ENCODE measurements around the gene CEP85L.
A peak's percentile ranks its signal among the peaks of the same experiment; 100 is the strongest.

Gene CEP85L

DNA sequence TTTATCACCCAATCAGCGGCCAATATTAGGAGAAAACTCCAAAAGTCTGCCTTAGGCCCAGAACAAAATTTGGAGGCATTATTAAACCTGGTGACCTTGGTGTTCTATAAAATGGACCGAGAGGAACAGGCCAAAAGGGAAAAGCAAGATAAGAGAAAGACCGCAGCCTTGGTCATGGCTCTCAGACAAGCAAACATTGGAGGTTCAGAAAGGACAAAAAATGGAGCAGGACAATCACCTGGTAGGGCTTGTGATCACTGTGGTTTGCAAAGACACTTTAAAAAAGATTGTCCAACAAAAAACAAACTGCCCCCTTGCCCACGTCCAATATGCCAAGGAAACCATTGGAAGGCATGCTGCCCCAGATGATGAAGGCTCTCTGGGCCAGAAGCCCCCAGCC lies 31.2 kb downstream of the CEP85L start:
- no peak for ATAC-seq
- no peak for TF ChIP-seq OSR1 (CRISPR knock-in tag; IDR thresholded peaks at IDR 0.05)
- no peak for TF ChIP-seq TSHZ2 (CRISPR knock-in tag; IDR thresholded peaks at IDR 0.05)
- TF ChIP-seq, protein P1, sequence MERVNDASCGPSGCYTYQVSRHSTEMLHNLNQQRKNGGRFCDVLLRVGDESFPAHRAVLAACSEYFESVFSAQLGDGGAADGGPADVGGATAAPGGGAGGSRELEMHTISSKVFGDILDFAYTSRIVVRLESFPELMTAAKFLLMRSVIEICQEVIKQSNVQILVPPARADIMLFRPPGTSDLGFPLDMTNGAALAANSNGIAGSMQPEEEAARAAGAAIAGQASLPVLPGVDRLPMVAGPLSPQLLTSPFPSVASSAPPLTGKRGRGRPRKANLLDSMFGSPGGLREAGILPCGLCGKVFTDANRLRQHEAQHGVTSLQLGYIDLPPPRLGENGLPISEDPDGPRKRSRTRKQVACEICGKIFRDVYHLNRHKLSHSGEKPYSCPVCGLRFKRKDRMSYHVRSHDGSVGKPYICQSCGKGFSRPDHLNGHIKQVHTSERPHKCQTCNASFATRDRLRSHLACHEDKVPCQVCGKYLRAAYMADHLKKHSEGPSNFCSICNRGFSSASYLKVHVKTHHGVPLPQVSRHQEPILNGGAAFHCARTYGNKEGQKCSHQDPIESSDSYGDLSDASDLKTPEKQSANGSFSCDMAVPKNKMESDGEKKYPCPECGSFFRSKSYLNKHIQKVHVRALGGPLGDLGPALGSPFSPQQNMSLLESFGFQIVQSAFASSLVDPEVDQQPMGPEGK (CRISPR knock-in tag; IDR thresholded peaks at IDR 0.05; ENCODE audit: borderline replicate concordance), result no peak

GRCh38 chr6:118618676-118619377 lies 32.6 kb downstream of the CEP85L start:
- no peak for TF ChIP-seq PPARA (CRISPR knock-in tag; IDR thresholded peaks at IDR 0.05; ENCODE audit: borderline replicate concordance)
- TF ChIP-seq, protein P2, sequence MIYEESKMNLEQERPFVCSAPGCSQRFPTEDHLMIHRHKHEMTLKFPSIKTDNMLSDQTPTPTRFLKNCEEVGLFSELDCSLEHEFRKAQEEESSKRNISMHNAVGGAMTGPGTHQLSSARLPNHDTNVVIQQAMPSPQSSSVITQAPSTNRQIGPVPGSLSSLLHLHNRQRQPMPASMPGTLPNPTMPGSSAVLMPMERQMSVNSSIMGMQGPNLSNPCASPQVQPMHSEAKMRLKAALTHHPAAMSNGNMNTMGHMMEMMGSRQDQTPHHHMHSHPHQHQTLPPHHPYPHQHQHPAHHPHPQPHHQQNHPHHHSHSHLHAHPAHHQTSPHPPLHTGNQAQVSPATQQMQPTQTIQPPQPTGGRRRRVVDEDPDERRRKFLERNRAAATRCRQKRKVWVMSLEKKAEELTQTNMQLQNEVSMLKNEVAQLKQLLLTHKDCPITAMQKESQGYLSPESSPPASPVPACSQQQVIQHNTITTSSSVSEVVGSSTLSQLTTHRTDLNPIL (CRISPR knock-in tag; IDR thresholded peaks at IDR 0.05; ENCODE audit: low read depth), result no peak
- TF ChIP-seq TOX (CRISPR knock-in tag; IDR thresholded peaks at IDR 0.05; ENCODE audit: borderline replicate concordance), result no peak
- TF ChIP-seq ZFP30 (CRISPR knock-in tag; IDR thresholded peaks at IDR 0.05), result no peak
- no peak for TF ChIP-seq POU6F1 (CRISPR knock-in tag; IDR thresholded peaks at IDR 0.05; ENCODE audit: borderline replicate concordance, low read depth)
- TF ChIP-seq ARNTL (CRISPR knock-in tag; IDR thresholded peaks at IDR 0.05; ENCODE audit: borderline replicate concordance, low read depth), result no peak
- TF ChIP-seq ESRRG (CRISPR knock-in tag; IDR thresholded peaks at IDR 0.05), result no peak
- TF ChIP-seq CSDC2 (CRISPR knock-in tag; IDR thresholded peaks at IDR 0.05), result no peak
- no peak for TF ChIP-seq ISL1 (CRISPR knock-in tag; IDR thresholded peaks at IDR 0.05)
- TF ChIP-seq, protein P3, sequence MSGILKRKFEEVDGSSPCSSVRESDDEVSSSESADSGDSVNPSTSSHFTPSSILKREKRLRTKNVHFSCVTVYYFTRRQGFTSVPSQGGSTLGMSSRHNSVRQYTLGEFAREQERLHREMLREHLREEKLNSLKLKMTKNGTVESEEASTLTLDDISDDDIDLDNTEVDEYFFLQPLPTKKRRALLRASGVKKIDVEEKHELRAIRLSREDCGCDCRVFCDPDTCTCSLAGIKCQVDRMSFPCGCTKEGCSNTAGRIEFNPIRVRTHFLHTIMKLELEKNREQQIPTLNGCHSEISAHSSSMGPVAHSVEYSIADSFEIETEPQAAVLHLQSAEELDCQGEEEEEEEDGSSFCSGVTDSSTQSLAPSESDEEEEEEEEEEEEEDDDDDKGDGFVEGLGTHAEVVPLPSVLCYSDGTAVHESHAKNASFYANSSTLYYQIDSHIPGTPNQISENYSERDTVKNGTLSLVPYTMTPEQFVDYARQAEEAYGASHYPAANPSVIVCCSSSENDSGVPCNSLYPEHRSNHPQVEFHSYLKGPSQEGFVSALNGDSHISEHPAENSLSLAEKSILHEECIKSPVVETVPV (CRISPR knock-in tag; IDR thresholded peaks at IDR 0.05), result no peak
- TF ChIP-seq ZFP3 (CRISPR knock-in tag; IDR thresholded peaks at IDR 0.05), result no peak
- no peak for TF ChIP-seq RARB (CRISPR knock-in tag; IDR thresholded peaks at IDR 0.05)

DNA sequence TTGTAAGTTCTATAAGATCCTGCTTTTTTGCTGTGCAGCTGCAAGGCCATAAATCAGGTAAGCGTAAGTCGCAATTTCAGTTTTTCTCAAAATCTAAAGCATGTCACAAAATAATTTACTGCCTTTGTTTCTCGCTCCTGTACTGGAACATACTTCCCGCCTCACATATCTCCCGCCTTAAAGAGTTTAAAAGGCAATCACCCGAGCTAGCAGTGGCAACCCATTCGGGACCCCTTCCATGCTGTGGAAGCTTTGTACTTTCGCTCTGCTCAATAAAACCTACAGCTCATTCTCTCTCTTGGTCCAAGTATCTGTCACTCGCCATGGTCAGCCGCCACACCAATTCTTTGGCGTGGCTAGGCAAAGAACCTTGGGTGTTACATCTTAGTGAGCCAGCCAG lies 34.0 kb downstream of the CEP85L start:
- ATAC-seq, result no peak
- TF ChIP-seq, protein P2 (CRISPR knock-in tag; IDR thresholded peaks at IDR 0.05; ENCODE audit: low read depth), result no peak
- TF ChIP-seq CSDC2 (CRISPR knock-in tag; IDR thresholded peaks at IDR 0.05), result no peak
- no peak for TF ChIP-seq ZFP30 (CRISPR knock-in tag; IDR thresholded peaks at IDR 0.05)
- TF ChIP-seq ZNF8 (CRISPR knock-in tag; IDR thresholded peaks at IDR 0.05), result no peak
- no peak for TF ChIP-seq ZC3H10 (CRISPR knock-in tag; IDR thresholded peaks at IDR 0.05)
- TF ChIP-seq ZNF565 (CRISPR knock-in tag; conservative IDR thresholded peaks at IDR 0.05; ENCODE audit: low read depth), result no peak
- no peak for TF ChIP-seq ZNF70 (CRISPR knock-in tag; IDR thresholded peaks at IDR 0.05)
- no peak for TF ChIP-seq POU6F1 (CRISPR knock-in tag; IDR thresholded peaks at IDR 0.05; ENCODE audit: borderline replicate concordance, low read depth)
- no peak for TF ChIP-seq TSHZ2 (CRISPR knock-in tag; IDR thresholded peaks at IDR 0.05)
- TF ChIP-seq, protein P1 (CRISPR knock-in tag; IDR thresholded peaks at IDR 0.05; ENCODE audit: borderline replicate concordance), result no peak
- no peak for TF ChIP-seq PPARA (CRISPR knock-in tag; IDR thresholded peaks at IDR 0.05; ENCODE audit: borderline replicate concordance)

More at GRCh38 chr6:118618676-118619377, 32.6 kb downstream of the CEP85L start:
- peak; percentile 95 for ATAC-seq
